Thoracic aorta (tissue), 2 donors: Measurements from ENCODE around the gene BTBD2. TPM values are rescaled to one million over a fixed set of nuclear protein-coding genes. Genes with fewer than 3 reads are reported as not detected.

ENCODE experiments used
- ATAC-seq: fragments of 150-250 bp; one replicate; pipeline ENCODE4 v1.8.0; 2017; ENCODE audit warnings: low read depth; ENCODE audit not compliant: insufficient number of reproducible peaks, low FRiP score
- DNase-seq: peaks from one replicate; pipeline ENCODE4 v3.0.0-alpha.2; 2020; ENCODE audit warnings: low spot score
- H3K27ac ChIP-seq, 2 donors: fragments of 200-600 bp; sonication (generic); 1 replicate in 1 of 2; 2 replicates in 1 of 2; pipeline ENCODE4 v1.5.1; 2016; ENCODE audit warnings: mild to moderate bottlenecking in 2 of 2, moderate library complexity in 2 of 2
- H3K27me3 ChIP-seq: fragments of 200-600 bp; sonication (generic); replicated peaks from 2 replicates; pipeline ENCODE4 v1.6.0; 2016; ENCODE audit warnings: mild to moderate bottlenecking; ENCODE audit not compliant: insufficient read depth
- H3K36me3 ChIP-seq: fragments of 200-600 bp; sonication (generic); one replicate; pipeline ENCODE4 v1.5.1; 2016
- H3K4me1 ChIP-seq, 2 donors: fragments of 200-600 bp; sonication (generic); 1 replicate in 1 of 2; 2 replicates in 1 of 2; pipeline versions ENCODE4 v1.5.1 to v1.6.0; 2016; ENCODE audit warnings: low read depth in 2 of 2, mild to moderate bottlenecking in 1 of 2; ENCODE audit not compliant: control insufficient read depth in 1 of 2
- H3K4me3 ChIP-seq: fragments of 200-600 bp; sonication (generic); 2 replicates; pipeline ENCODE4 v1.5.1; 2016; ENCODE audit warnings: mild to moderate bottlenecking
- H3K9me3 ChIP-seq: fragments of 200-600 bp; sonication (generic); 2 replicates; pipeline ENCODE4 v1.5.1; 2016
- CTCF ChIP-seq: fragments of 200-600 bp; sonication (generic); IDR thresholded peaks from one replicate; pipeline ENCODE4 v1.5.1; 2019; ENCODE audit warnings: antibody characterized with exemption
- total RNA-seq, 2 donors: library from RNA; depleted of rRNA; stranded (reverse); fragments of >200 nt; gene quantifications; one replicate each; pipeline versions ENCODE4 v1.1.0 to v1.2.3, GENCODE V29; 2016

Gene BTBD2
- total RNA-seq, 2 donors from 2014 or later = 43.2 to 107 TPM

- H3K4me3 ChIP-seq = no peak overlapping the region
- ATAC-seq (no peak), DNase-seq (no peak)
- no peaks in the 10 kb centered on the region for H3K4me1 ChIP-seq
- no peak for TF ChIP-seq CTCF
- no peaks in the 10 kb centered on the region for H3K27me3 ChIP-seq
- no peaks in the 10 kb centered on the region for H3K9me3 ChIP-seq
- no peaks in the 10 kb centered on the region for H3K36me3 ChIP-seq
- H3K27ac ChIP-seq = no peak overlapping the region
Observed at GRCh38 chr19:1956868-1957492, 58.5 kb downstream of the BTBD2 start.

GRCh38 chr19:1956122-1956494 lies 59.4 kb downstream of the BTBD2 start:
- Histone ChIP-seq H3K4me3 (no peak overlapping the region), H3K9me3 (no peaks in the 10 kb centered on the region), H3K27ac (no peak overlapping the region), H3K36me3 (no peaks in the 10 kb centered on the region), H3K4me1 (no peaks in the 10 kb centered on the region), H3K27me3 (no peaks in the 10 kb centered on the region)
- TF ChIP-seq CTCF = no peak
- no peak for ATAC-seq
- no peak for DNase-seq

GRCh38 chr19:1955171-1956121 lies 60.1 kb downstream of the BTBD2 start:
- ATAC-seq (no peak), DNase-seq (no peak)
- Histone ChIP-seq H3K4me1 (no peaks in the 10 kb centered on the region), H3K4me3 (no peak overlapping the region), H3K36me3 (no peaks in the 10 kb centered on the region), H3K27me3 (no peaks in the 10 kb centered on the region), H3K9me3 (no peaks in the 10 kb centered on the region), H3K27ac (no peak overlapping the region)
- TF ChIP-seq CTCF = no peak

GRCh38 chr19:1954532-1954933 lies 61.0 kb downstream of the BTBD2 start:
- no peak for ATAC-seq
- H3K4me1 ChIP-seq = no peaks in the 10 kb centered on the region
- H3K27me3 ChIP-seq = no peaks in the 10 kb centered on the region
- no peak overlapping the region for H3K4me3 ChIP-seq
- H3K36me3 ChIP-seq = no peaks in the 10 kb centered on the region
- H3K9me3 ChIP-seq = no peaks in the 10 kb centered on the region
- TF ChIP-seq CTCF = no peak
- no peak overlapping the region for H3K27ac ChIP-seq
- no peak for DNase-seq

GRCh38 chr19:1953441-1954094 lies 61.9 kb downstream of the BTBD2 start:
- Histone ChIP-seq H3K9me3 (no peaks in the 10 kb centered on the region), H3K36me3 (no peaks in the 10 kb centered on the region), H3K4me3 (no peak overlapping the region), H3K27me3 (no peaks in the 10 kb centered on the region), H3K4me1 (no peaks in the 10 kb centered on the region), H3K27ac (no peak overlapping the region)
- TF ChIP-seq CTCF = no peak
- ATAC-seq (no peak), DNase-seq (no peak)
